GM23338 (cell line): Measurements from ENCODE around the gene SYP. TPM values are rescaled to one million over a fixed set of nuclear protein-coding genes. Genes with fewer than 3 reads are reported as not detected.

Source experiments
- ATAC-seq: fragments of 200-7000 bp; cut with Tn5 transposase; 3 replicates; pipeline ENCODE4 v1.9.1; 2020
- DNase-seq: peaks from one replicate; pipeline ENCODE4 v3.0.0-alpha.2; 2015; ENCODE audit warnings: low spot score
- H2AFZ ChIP-seq: fragments of 200-600 bp; sonication (generic); 2 replicates; pipeline ENCODE4 v1.8.0; 2016; ENCODE audit warnings: antibody characterized with exemption, mild to moderate bottlenecking, moderate library complexity
- H3F3A ChIP-seq: fragments of 200-600 bp; sonication (generic); replicated peaks from 2 replicates; pipeline ENCODE4 v1.8.0; 2017; ENCODE audit warnings: antibody characterized with exemption, mixed run types, low read depth
- H3K27ac ChIP-seq: fragments of 200-600 bp; sonication (generic); 2 replicates; pipeline ENCODE4 v1.6.1; 2016; ENCODE audit warnings: low read depth
- H3K27me3 ChIP-seq: fragments of 200-600 bp; sonication (generic); 2 replicates; pipeline ENCODE4 v1.8.0; 2016; ENCODE audit warnings: mild to moderate bottlenecking, mixed run types, moderate library complexity; ENCODE audit not compliant: insufficient read depth
- H3K36me3 ChIP-seq: fragments of 200-600 bp; sonication (generic); 2 replicates; pipeline ENCODE4 v1.8.0; 2016; ENCODE audit warnings: mild to moderate bottlenecking; ENCODE audit not compliant: insufficient read depth
- H3K4me1 ChIP-seq: fragments of 200-600 bp; sonication (generic); 2 replicates; pipeline ENCODE4 v1.8.0; 2016; ENCODE audit warnings: mild to moderate bottlenecking, moderate library complexity; ENCODE audit not compliant: insufficient read depth
- H3K4me2 ChIP-seq: fragments of 200-600 bp; sonication (generic); 2 replicates; pipeline ENCODE4 v1.7.1; 2017; ENCODE audit warnings: mixed run types
- H3K4me3 ChIP-seq: fragments of 200-600 bp; sonication (generic); 2 replicates; pipeline ENCODE4 v1.6.1; 2016; ENCODE audit warnings: mixed run types
- H3K79me2 ChIP-seq: fragments of 200-600 bp; sonication (generic); replicated peaks from 2 replicates; pipeline ENCODE4 v1.8.0; 2017; ENCODE audit warnings: mild to moderate bottlenecking; ENCODE audit not compliant: insufficient read depth
- H3K9me2 ChIP-seq: fragments of 200-600 bp; sonication (generic); 2 replicates; pipeline ENCODE4 v1.8.0; 2017; ENCODE audit not compliant: insufficient read depth
- H4K20me1 ChIP-seq: fragments of 200-600 bp; sonication (generic); replicated peaks from 2 replicates; pipeline ENCODE4 v1.8.0; 2017; ENCODE audit warnings: mild to moderate bottlenecking; ENCODE audit not compliant: insufficient read depth
- H3K27ac Mint-ChIP-seq: 2 replicates; pipeline ENCODE4 v1.8.0; 2020; ENCODE audit warnings: inconsistent platforms, mild to moderate bottlenecking, moderate library complexity, mixed read lengths
- H3K27me3 Mint-ChIP-seq: 3 replicates; pipeline ENCODE4 v1.8.0; 2022; ENCODE audit warnings: low read depth, mild to moderate bottlenecking, moderate library complexity, mixed read lengths, inconsistent platforms; ENCODE audit not compliant: insufficient read depth, poor library complexity
- H3K36me3 Mint-ChIP-seq: 3 replicates; pipeline ENCODE4 v1.8.0; 2021; ENCODE audit warnings: low read depth, mild to moderate bottlenecking, inconsistent platforms, moderate library complexity, mixed read lengths
- H3K4me1 Mint-ChIP-seq: 3 replicates; pipeline ENCODE4 v1.8.0; 2020; ENCODE audit warnings: mild to moderate bottlenecking, inconsistent platforms, mixed read lengths
- H3K4me3 Mint-ChIP-seq: 3 replicates; pipeline ENCODE4 v1.8.0; 2021; ENCODE audit warnings: moderate library complexity, mild to moderate bottlenecking, inconsistent platforms, mixed read lengths
- H3K9me3 Mint-ChIP-seq: 3 replicates; pipeline ENCODE4 v1.8.0; 2020; ENCODE audit warnings: moderate library complexity, mild to moderate bottlenecking, inconsistent platforms, mixed read lengths
- CREB1 ChIP-seq: fragments of 250-450 bp; sonication (Bioruptor Pico); IDR thresholded peaks from 2 replicates; pipeline ENCODE4 v1.5.0; 2020; ENCODE audit warnings: low read depth, mild to moderate bottlenecking, moderate library complexity
- CTCF ChIP-seq, 2 experiments: fragments of 200-600 bp in 1 of 2; sonication (generic) in 1 of 2; conservative IDR thresholded peaks; 2 replicates each; pipeline versions ENCODE4 v1.5.1 to v1.6.1; 2016 to 2017; ENCODE audit warnings: antibody characterized with exemption in 2 of 2, low read depth in 2 of 2, mild to moderate bottlenecking in 2 of 2, moderate library complexity in 1 of 2
- EZH2 ChIP-seq: fragments of 200-600 bp; sonication (generic); IDR thresholded peaks from one replicate; pipeline ENCODE4 v1.8.0; 2017; ENCODE audit warnings: antibody characterized with exemption, mild to moderate bottlenecking, low read depth; ENCODE audit not compliant: unreplicated experiment
- EZH2phosphoT487 ChIP-seq: fragments of 200-600 bp; sonication (generic); IDR thresholded peaks from one replicate; pipeline ENCODE4 v1.8.1; 2018; ENCODE audit warnings: antibody characterized with exemption; ENCODE audit not compliant: unreplicated experiment
- JUNB ChIP-seq: IDR thresholded peaks from one replicate; pipeline ENCODE4 v1.6.1; 2016; ENCODE audit warnings: antibody characterized with exemption; ENCODE audit not compliant: unreplicated experiment
- POLR2AphosphoS5 ChIP-seq: IDR thresholded peaks from 2 replicates; pipeline ENCODE4 v1.6.1; 2016; ENCODE audit warnings: antibody characterized with exemption, low read depth
- REST ChIP-seq: IDR thresholded peaks from one replicate; pipeline ENCODE4 v1.6.1; 2018; ENCODE audit warnings: antibody characterized with exemption; ENCODE audit not compliant: unreplicated experiment
- ZNF114 ChIP-seq: fragments of 250-450 bp; sonication (Bioruptor Pico); IDR thresholded peaks from 2 replicates; pipeline ENCODE4 v1.5.0; 2020; ENCODE audit warnings: mild to moderate bottlenecking, moderate library complexity
- ZNF331 ChIP-seq: fragments of 250-450 bp; sonication (Bioruptor Pico); IDR thresholded peaks from 2 replicates; pipeline ENCODE4 v1.5.0; 2020; ENCODE audit warnings: low read depth, mild to moderate bottlenecking, moderate library complexity
- ZNF462 ChIP-seq: fragments of 250-450 bp; sonication (Bioruptor Pico); IDR thresholded peaks from 2 replicates; pipeline ENCODE4 v1.5.0; 2020; ENCODE audit warnings: mild to moderate bottlenecking, moderate library complexity
- polyA plus RNA-seq: library from polyadenylated mRNA; unstranded; fragments of >200 nt; fragmentation: Nextera tagmentation; extraction: Ambion mirVana; gene quantifications from 2 replicates; pipeline ENCODE4 v1.2.1, GENCODE V29; 2016
- total RNA-seq: library from RNA; depleted of rRNA; stranded (reverse); fragments of >200 nt; shearing (Covaris generic); gene quantifications from 2 replicates; pipeline ENCODE4 v1.2.3, GENCODE V29; 2014
- TF ChIP-seq, protein P1 (sequence below): IDR thresholded peaks from 2 replicates; pipeline ENCODE4 v1.6.1; 2016; ENCODE audit warnings: antibody characterized with exemption

The SYP gene
- total and polyA plus RNA-seq, 2 experiments from 2014 or later = 3.7 to 9.1 TPM

DNA sequence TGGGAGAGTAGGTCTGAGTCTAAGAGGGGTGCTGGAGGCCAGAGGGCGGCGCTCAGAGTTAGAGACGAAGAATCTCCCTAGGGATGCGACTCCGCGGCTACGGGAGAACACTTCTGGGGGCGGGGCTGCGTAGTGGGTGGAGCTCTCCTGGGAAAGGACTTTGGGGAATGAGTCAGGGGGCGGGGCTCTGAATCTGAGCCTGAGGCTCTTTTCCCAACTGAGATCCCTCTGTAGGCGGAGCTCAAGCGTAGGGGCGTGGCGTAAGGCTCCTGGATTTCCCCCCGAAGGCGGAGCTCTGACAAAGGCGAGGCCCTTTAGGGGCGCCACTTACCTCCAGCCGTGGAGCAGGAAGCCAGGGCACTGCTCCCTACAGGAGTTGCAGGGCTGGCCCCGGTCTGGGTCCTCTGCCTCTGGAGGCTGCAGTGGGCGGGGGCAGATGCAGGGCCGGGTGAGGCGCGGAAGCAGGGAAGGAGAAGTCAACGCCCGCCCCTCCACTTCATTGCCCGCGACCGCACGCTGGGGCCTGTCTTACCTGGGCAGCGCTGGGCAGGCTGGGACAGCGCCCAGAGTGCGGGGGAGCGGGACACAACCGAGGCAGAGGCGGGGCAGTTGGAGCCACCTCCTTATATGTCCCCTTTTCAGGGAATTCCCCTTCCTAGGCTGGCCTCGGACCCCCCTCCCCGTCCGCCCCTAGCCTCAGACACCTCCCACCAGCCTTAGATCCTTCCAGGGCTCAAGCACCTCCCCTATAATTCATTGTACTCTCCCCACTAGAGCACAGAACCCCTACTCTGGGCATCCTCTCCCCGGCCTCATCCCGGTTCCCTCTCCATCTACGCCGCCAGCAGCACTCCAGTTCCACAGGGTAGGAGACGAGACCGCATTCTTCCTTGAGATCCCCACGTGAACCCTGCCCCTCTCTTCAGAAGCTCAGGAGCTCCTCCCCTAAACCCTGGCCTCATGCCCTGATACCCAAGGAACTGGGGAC lies 15.4 kb downstream of the SYP start:
- no peaks in the 10 kb centered on the region for H3K27me3 ChIP-seq
- H3K4me1 ChIP-seq = no peaks in the 10 kb centered on the region
- H3K4me3 ChIP-seq = peak overlapping the region; percentile 63
- peak; percentile 97 for DNase-seq
- no peaks in the 10 kb centered on the region for H3K9me2 ChIP-seq
- peak; percentile 81 for ATAC-seq
- H3K27ac ChIP-seq = no peak overlapping the region
- Mint-ChIP-seq H3K4me1 (peaks cover 16% of the 10 kb centered on the region), H3K9me3 (no peaks in the 10 kb centered on the region), H3K36me3 (peaks cover 19% of the 10 kb centered on the region), H3K27ac (peak overlapping the region; percentile 82), H3K27me3 (peaks cover 7% of the 10 kb centered on the region), H3K4me3 (peak overlapping the region; percentile 80)
- no peak for TF ChIP-seq ZNF462 (CRISPR knock-in tag)
- no peak for TF ChIP-seq ZNF114 (CRISPR knock-in tag)
- TF ChIP-seq POLR2AphosphoS5 = peak; percentile 64; the same call in 1 of the 2 replicates
- no peak for TF ChIP-seq EZH2
- TF ChIP-seq REST = no peak
- peak in 1 of 2 experiments; percentile 43; a peak in 2 of 4 replicates for TF ChIP-seq CTCF (conservative IDR thresholded peaks at IDR 0.05; ENCODE audit: low read depth in 2 of 2)
- TF ChIP-seq, protein P1, sequence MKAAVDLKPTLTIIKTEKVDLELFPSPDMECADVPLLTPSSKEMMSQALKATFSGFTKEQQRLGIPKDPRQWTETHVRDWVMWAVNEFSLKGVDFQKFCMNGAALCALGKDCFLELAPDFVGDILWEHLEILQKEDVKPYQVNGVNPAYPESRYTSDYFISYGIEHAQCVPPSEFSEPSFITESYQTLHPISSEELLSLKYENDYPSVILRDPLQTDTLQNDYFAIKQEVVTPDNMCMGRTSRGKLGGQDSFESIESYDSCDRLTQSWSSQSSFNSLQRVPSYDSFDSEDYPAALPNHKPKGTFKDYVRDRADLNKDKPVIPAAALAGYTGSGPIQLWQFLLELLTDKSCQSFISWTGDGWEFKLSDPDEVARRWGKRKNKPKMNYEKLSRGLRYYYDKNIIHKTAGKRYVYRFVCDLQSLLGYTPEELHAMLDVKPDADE = no peak
- no peak for TF ChIP-seq ZNF331 (CRISPR knock-in tag)
- no peak for TF ChIP-seq JUNB
- TF ChIP-seq CREB1 (CRISPR knock-in tag) = no peak
- no peak for TF ChIP-seq EZH2phosphoT487
- H4K20me1 ChIP-seq = no peaks in the 10 kb centered on the region
- H3K36me3 ChIP-seq = no peaks in the 10 kb centered on the region
- no peaks in the 10 kb centered on the region for H3K79me2 ChIP-seq
- no peaks in the 10 kb centered on the region; the same call in 1 of the 2 replicates for H3F3A ChIP-seq
- H2AFZ ChIP-seq = no peak overlapping the region
- H3K4me2 ChIP-seq = peak overlapping the region; percentile 80
